ENCODE measurements around the gene HOOK2. TPM values are rescaled to one million over a fixed set of nuclear protein-coding genes. Genes with fewer than 3 reads are reported as not detected.

The HOOK2 gene
- total and polyA plus RNA-seq, 2 experiments from 2014 or later: 70.5 to 113 TPM

DNA sequence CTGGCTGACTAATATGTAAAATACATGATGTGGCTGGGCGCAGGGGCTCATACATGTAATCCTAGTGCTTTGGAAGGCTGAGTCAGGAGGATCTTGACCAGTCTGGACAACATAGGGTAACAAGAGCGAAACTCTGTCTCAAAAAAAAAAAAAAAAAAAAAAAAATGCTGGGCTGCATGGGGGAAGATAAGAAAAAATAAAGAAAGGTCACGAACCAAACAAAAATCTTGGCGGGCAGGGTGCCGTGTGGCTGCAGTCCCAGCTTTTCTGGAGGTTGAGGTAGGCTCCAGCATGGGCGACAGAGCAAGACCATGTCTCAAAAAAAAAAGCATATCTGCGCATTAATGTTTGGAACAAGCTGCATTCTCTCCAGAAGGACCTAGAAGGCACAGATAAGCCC is 39.7 kb upstream of the HOOK2 start:
- Histone ChIP-seq H3K27ac (no peak overlapping the region), H3K4me1 (ENCODE audit: insufficient read depth) (no peaks in the 10 kb centered on the region), H3K9me2 (replicated peaks; ENCODE audit: insufficient read depth) (no peaks in the 10 kb centered on the region), H3K36me3 (replicated peaks; ENCODE audit: insufficient read depth, low read depth) (no peaks in the 10 kb centered on the region), H3K4me2 (no peak overlapping the region), H3K27me3 (no peaks in the 10 kb centered on the region), H3K9me3 (ENCODE audit: low read depth) (no peaks in the 10 kb centered on the region), H2AFZ (no peak overlapping the region), H4K20me1 (ENCODE audit: insufficient read depth, poor library complexity, severe bottlenecking) (no peaks in the 10 kb centered on the region), H3K4me3 (no peak overlapping the region), H3K79me2 (no peaks in the 10 kb centered on the region)
- no peak for DNase-seq (ENCODE audit: low spot score)
- TF ChIP-seq EZH2 (IDR thresholded peaks at IDR 0.05; ENCODE audit: borderline replicate concordance): no peak
- TF ChIP-seq, protein P1, sequence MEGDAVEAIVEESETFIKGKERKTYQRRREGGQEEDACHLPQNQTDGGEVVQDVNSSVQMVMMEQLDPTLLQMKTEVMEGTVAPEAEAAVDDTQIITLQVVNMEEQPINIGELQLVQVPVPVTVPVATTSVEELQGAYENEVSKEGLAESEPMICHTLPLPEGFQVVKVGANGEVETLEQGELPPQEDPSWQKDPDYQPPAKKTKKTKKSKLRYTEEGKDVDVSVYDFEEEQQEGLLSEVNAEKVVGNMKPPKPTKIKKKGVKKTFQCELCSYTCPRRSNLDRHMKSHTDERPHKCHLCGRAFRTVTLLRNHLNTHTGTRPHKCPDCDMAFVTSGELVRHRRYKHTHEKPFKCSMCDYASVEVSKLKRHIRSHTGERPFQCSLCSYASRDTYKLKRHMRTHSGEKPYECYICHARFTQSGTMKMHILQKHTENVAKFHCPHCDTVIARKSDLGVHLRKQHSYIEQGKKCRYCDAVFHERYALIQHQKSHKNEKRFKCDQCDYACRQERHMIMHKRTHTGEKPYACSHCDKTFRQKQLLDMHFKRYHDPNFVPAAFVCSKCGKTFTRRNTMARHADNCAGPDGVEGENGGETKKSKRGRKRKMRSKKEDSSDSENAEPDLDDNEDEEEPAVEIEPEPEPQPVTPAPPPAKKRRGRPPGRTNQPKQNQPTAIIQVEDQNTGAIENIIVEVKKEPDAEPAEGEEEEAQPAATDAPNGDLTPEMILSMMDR (IDR thresholded peaks at IDR 0.05; ENCODE audit: poor library complexity): no peak
- TF ChIP-seq EZH2phosphoT487 (IDR thresholded peaks at IDR 0.05; ENCODE audit: low read depth, severe bottlenecking, unreplicated experiment): no peak
- WGBS (ENCODE audit: low lambda C conversion rate, missing lambda C conversion rate): 99% methylated on average over 7 of the region's 7 CpGs

DNA sequence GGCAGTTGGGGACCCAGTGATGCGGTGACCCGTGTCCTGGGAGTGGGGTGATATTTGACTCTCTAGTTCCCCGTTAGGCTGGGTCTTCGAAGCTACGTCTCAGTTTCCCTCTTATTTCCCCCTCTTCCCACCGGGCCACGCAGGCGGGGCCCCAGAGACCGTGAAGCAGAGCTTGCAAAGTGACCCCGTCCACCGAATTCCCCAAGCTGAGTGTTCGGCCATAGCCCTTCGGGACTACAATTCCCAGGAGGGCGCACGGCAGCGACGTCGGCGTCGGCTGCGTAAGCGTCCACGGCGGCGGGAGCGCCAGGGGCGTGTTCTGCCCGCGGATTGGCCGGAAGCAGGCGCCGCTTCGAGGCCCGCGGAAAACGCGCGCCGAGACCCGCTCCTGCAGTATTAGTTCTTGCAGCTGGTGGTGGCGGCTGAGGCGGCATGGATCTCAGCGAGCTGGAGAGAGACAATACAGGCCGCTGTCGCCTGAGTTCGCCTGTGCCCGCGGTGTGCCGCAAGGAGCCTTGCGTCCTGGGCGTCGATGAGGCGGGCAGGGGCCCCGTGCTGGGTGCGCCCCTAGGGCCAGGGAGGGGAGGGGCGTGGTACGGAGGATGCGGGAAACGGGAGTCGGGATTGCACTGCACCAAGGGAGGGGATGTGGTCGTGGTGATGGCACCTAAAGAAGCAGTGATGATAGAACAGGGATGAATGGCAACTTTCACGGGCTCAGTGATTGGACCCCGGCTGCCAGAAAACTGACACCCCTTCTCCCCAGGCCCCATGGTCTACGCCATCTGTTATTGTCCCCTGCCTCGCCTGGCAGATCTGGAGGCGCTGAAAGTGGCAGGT is 31.1 kb upstream of the HOOK2 start, which contains the start of gene RNASEH2A:
RNASEH2A (plus strand) TSS at position 343 of the 840 bp plus-strand sequence; CDS start at position 433, 90 bp downstream.
- H4K20me1 ChIP-seq (ENCODE audit: insufficient read depth, poor library complexity, severe bottlenecking): no peaks in the 10 kb centered on the region
- peaks cover 1% of the 10 kb centered on the region for H3K79me2 ChIP-seq
- DNase-seq (ENCODE audit: low spot score): peak; percentile 95
- no peaks in the 10 kb centered on the region for H3K36me3 ChIP-seq (replicated peaks; ENCODE audit: insufficient read depth, low read depth)
- H3K27ac ChIP-seq: peak within 1 kb of the TSS; percentile 23
- H3K4me2 ChIP-seq: peak within 1 kb of the TSS; percentile 91
- TF ChIP-seq EZH2phosphoT487 (IDR thresholded peaks at IDR 0.05; ENCODE audit: low read depth, severe bottlenecking, unreplicated experiment) (no peak), EZH2 (IDR thresholded peaks at IDR 0.05; ENCODE audit: borderline replicate concordance) (no peak)
- TF ChIP-seq, protein P1 (IDR thresholded peaks at IDR 0.05; ENCODE audit: poor library complexity): no peak
- no peaks in the 10 kb centered on the region for H3K9me2 ChIP-seq (replicated peaks; ENCODE audit: insufficient read depth)
- no peaks in the 10 kb centered on the region for H3K9me3 ChIP-seq (ENCODE audit: low read depth)
- peak within 1 kb of the TSS; percentile 50 for H3K4me3 ChIP-seq
- H3K27me3 ChIP-seq: no peaks in the 10 kb centered on the region
- H2AFZ ChIP-seq: peak within 1 kb of the TSS; percentile 96
- 5% methylated on average over 62 of the region's 66 CpGs for WGBS (ENCODE audit: low lambda C conversion rate, missing lambda C conversion rate)
- peaks cover 4% of the 10 kb centered on the region for H3K4me1 ChIP-seq (ENCODE audit: insufficient read depth)

DNA sequence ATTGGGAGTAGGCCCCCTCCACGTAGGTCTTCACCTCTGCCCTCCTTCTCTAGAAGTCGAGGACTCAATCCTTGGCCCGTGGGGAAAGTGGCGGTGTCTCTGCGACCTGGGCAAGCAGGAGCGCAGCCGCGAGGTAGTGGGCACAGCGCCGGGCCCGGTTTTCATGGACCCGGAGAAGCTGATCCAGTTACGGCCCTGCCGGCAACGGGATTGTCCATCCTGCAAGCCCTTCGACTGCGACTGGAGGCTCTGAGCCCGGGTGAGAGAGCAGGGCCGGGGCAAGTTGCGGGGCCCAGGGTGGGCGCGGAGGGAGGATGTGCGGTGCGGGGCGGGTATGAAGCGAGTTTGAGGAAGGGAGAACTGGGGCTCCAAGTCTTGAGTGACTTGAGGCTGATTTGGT is 28.7 kb upstream of the HOOK2 start:
- Histone ChIP-seq H2AFZ (no peak overlapping the region), H3K79me2 (peaks cover 24% of the 10 kb centered on the region), H3K27ac (no peak overlapping the region), H3K9me2 (replicated peaks; ENCODE audit: insufficient read depth) (no peaks in the 10 kb centered on the region), H4K20me1 (ENCODE audit: insufficient read depth, poor library complexity, severe bottlenecking) (peaks cover 6% of the 10 kb centered on the region), H3K4me3 (no peak overlapping the region), H3K27me3 (no peaks in the 10 kb centered on the region), H3K4me1 (ENCODE audit: insufficient read depth) (peaks cover 14% of the 10 kb centered on the region), H3K36me3 (replicated peaks; ENCODE audit: insufficient read depth, low read depth) (no peaks in the 10 kb centered on the region), H3K9me3 (ENCODE audit: low read depth) (no peaks in the 10 kb centered on the region), H3K4me2 (no peak overlapping the region)
- TF ChIP-seq EZH2phosphoT487 (IDR thresholded peaks at IDR 0.05; ENCODE audit: low read depth, severe bottlenecking, unreplicated experiment) (no peak), EZH2 (IDR thresholded peaks at IDR 0.05; ENCODE audit: borderline replicate concordance) (no peak)
- TF ChIP-seq, protein P1 (IDR thresholded peaks at IDR 0.05; ENCODE audit: poor library complexity): no peak
- DNase-seq (ENCODE audit: low spot score): no peak
- WGBS (ENCODE audit: low lambda C conversion rate, missing lambda C conversion rate): 97% methylated on average over 19 of the region's 26 CpGs
